Endodermal cell (in vitro differentiated cells): ENCODE measurements around the gene CCDC73. TPM values are rescaled to one million over a fixed set of nuclear protein-coding genes. Genes with fewer than 3 reads are reported as not detected.

ENCODE experiments used
- DNase-seq: peaks from one replicate; pipeline ENCODE4 v3.0.0-alpha.2; 2017
- H3K27ac ChIP-seq: 2 replicates; pipeline ENCODE4 v1.5.1; 2013; ENCODE audit warnings: mild to moderate bottlenecking, low read depth, low read length, moderate library complexity
- H3K27me3 ChIP-seq: 2 replicates; pipeline ENCODE4 v1.6.1; 2013; ENCODE audit warnings: mild to moderate bottlenecking, low read length, moderate library complexity; ENCODE audit not compliant: insufficient read depth, control insufficient read depth, poor library complexity, severe bottlenecking
- H3K36me3 ChIP-seq: 2 replicates; pipeline ENCODE4 v1.7.0; 2013; ENCODE audit warnings: mild to moderate bottlenecking, low read length, moderate library complexity; ENCODE audit not compliant: control insufficient read depth, insufficient read depth
- H3K4me1 ChIP-seq: one replicate; pipeline ENCODE4 v1.7.0; 2013; ENCODE audit warnings: low read length; ENCODE audit not compliant: control insufficient read depth, insufficient read depth
- H3K4me3 ChIP-seq: 2 replicates; pipeline ENCODE4 v1.5.1; 2013; ENCODE audit warnings: mild to moderate bottlenecking, low read length, moderate library complexity
- H3K9ac ChIP-seq: 2 replicates; pipeline ENCODE4 v1.6.1; 2013; ENCODE audit warnings: mild to moderate bottlenecking, low read length, moderate library complexity; ENCODE audit not compliant: poor library complexity, severe bottlenecking; ENCODE audit errors: extremely low read depth
- H3K9me3 ChIP-seq: 2 replicates; pipeline ENCODE4 v1.6.1; 2013; ENCODE audit warnings: mild to moderate bottlenecking, low read length, moderate library complexity; ENCODE audit not compliant: control insufficient read depth
- H3K27ac Mint-ChIP-seq: 2 replicates; pipeline ENCODE4 v1.8.0; 2020; ENCODE audit warnings: mixed read lengths
- H3K27me3 Mint-ChIP-seq: 2 replicates; pipeline ENCODE4 v1.8.0; 2021; ENCODE audit warnings: mild to moderate bottlenecking, mixed read lengths; ENCODE audit not compliant: insufficient read depth
- H3K36me3 Mint-ChIP-seq: 2 replicates; pipeline ENCODE4 v1.8.0; 2020; ENCODE audit warnings: low read depth, mixed read lengths
- H3K4me1 Mint-ChIP-seq: 2 replicates; pipeline ENCODE4 v1.8.0; 2020; ENCODE audit warnings: mixed read lengths
- H3K4me3 Mint-ChIP-seq: 2 replicates; pipeline ENCODE4 v1.8.0; 2020; ENCODE audit warnings: mild to moderate bottlenecking, moderate library complexity, mixed read lengths
- H3K9me3 Mint-ChIP-seq: 2 replicates; pipeline ENCODE4 v1.8.0; 2020; ENCODE audit warnings: mild to moderate bottlenecking, mixed read lengths
- WGBS, 2 experiments: methylation state at CpG; one replicate each; pipeline versions ENCODE4 v1.1.5 to v1.1.7; 2013; ENCODE audit warnings: missing lambda C conversion rate in 2 of 2, mixed read lengths in 1 of 2; ENCODE audit not compliant: insufficient coverage in 1 of 2, insufficient read length in 1 of 2; 5-methylcytosine and 5-hydroxymethylcytosine counted together
- total RNA-seq, 2 donors: library from RNA; stranded (reverse); fragmentation: NEBNext Ultra II Directional in 1 of 2; extraction: Animal tissue kit (Norgen Biotek cat#: 25700) in 1 of 2; gene quantifications; 2 replicates in 1 of 2; 3 replicates in 1 of 2; pipeline ENCODE4 v1.2.1, GENCODE V29; 2021
- TF ChIP-seq, protein P1 (sequence below): fragments of 200-600 bp; sonication (generic); conservative IDR thresholded peaks from 2 replicates; pipeline ENCODE4 v1.5.0; 2021; ENCODE audit warnings: antibody characterized with exemption, mild to moderate bottlenecking

Gene CCDC73
- total RNA-seq, 2 donors from 2014 or later = not detected

DNA sequence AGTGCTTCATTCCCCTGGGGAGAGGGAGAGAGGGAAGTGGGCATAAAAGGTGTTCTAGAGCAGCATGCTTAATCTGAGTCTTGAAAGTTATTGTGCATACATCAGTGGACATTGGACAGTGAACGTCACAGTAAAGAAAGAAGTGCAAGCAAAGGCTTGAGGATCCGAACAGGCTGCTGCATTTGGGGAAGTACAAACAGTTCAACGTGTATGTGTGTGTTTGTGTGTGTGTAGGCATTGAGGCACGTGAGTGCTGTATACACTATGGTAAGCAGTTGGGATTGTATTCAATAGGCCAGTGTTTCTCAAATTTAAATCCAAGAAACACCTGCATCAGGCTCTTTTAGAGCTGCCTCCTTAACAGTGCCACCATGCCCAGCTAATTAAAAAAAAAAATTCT is 221.2 kb downstream of the CCDC73 start:
- Histone ChIP-seq H3K9ac (no peak overlapping the region), H3K9me3 (no peaks in the 10 kb centered on the region), H3K4me1 (no peaks in the 10 kb centered on the region), H3K36me3 (no peaks in the 10 kb centered on the region), H3K27me3 (no peaks in the 10 kb centered on the region), H3K27ac (no peak overlapping the region), H3K4me3 (no peak overlapping the region)
- no peak overlapping the region for H3K27ac Mint-ChIP-seq
- no peak overlapping the region for H3K4me3 Mint-ChIP-seq
- TF ChIP-seq, protein P1, sequence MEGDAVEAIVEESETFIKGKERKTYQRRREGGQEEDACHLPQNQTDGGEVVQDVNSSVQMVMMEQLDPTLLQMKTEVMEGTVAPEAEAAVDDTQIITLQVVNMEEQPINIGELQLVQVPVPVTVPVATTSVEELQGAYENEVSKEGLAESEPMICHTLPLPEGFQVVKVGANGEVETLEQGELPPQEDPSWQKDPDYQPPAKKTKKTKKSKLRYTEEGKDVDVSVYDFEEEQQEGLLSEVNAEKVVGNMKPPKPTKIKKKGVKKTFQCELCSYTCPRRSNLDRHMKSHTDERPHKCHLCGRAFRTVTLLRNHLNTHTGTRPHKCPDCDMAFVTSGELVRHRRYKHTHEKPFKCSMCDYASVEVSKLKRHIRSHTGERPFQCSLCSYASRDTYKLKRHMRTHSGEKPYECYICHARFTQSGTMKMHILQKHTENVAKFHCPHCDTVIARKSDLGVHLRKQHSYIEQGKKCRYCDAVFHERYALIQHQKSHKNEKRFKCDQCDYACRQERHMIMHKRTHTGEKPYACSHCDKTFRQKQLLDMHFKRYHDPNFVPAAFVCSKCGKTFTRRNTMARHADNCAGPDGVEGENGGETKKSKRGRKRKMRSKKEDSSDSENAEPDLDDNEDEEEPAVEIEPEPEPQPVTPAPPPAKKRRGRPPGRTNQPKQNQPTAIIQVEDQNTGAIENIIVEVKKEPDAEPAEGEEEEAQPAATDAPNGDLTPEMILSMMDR = no peak
- 81 to 89% methylated on average over 2 to 4 of the region's 4 CpGs for WGBS, 2 experiments
- H3K36me3 Mint-ChIP-seq = no peaks in the 10 kb centered on the region
- peaks cover 7% of the 10 kb centered on the region for H3K4me1 Mint-ChIP-seq
- peaks cover 2% of the 10 kb centered on the region for H3K9me3 Mint-ChIP-seq
- DNase-seq = no peak
- H3K27me3 Mint-ChIP-seq = peaks cover 6% of the 10 kb centered on the region

GRCh38 chr11:32571039-32571438 is 223.4 kb downstream of the CCDC73 start:
- 64 to 76% methylated on average over 4 to 10 of the region's 10 CpGs for WGBS, 2 experiments
- Histone ChIP-seq H3K27ac (no peak overlapping the region), H3K4me3 (no peak overlapping the region), H3K9ac (no peak overlapping the region), H3K9me3 (no peaks in the 10 kb centered on the region), H3K36me3 (no peaks in the 10 kb centered on the region), H3K4me1 (no peaks in the 10 kb centered on the region), H3K27me3 (no peaks in the 10 kb centered on the region)
- peak; percentile 67 for DNase-seq
- Mint-ChIP-seq H3K36me3 (no peaks in the 10 kb centered on the region), H3K9me3 (peaks cover 2% of the 10 kb centered on the region), H3K27ac (peak overlapping the region; percentile 33), H3K4me3 (no peak overlapping the region), H3K4me1 (peaks cover 7% of the 10 kb centered on the region), H3K27me3 (peaks cover 6% of the 10 kb centered on the region)
- TF ChIP-seq, protein P1 = peak; percentile 64

DNA sequence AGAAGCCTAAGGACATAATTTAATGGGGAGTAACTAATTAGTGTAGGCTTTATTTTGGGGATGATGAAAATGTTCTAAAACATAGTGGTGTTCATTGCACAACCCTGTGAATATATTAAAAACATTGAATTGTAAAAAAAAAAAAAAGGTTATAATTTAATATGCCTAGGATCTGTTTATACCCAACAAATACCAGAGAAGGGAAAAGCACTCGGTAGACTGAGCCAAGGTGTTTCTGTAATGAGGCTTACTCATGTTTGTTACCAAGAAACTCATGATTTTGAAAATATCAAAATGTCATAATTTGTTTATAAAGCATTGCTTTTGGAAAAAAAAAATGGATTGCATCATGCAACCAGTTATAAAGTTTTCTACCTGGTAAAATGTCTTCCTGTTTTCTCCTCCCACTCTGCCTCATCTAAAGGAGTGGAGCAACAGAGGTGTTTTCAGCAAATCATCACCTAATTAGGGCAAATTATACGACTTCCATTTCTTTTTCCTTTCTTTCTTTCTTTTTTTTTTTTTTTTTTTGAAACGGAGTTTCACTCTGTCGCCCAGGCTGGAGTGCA is 225.1 kb downstream of the CCDC73 start:
- H3K27me3 ChIP-seq = no peaks in the 10 kb centered on the region
- no peak for DNase-seq
- no peaks in the 10 kb centered on the region for H3K36me3 ChIP-seq
- WGBS, 2 experiments = 78% methylated on average over 3 of the region's 4 CpGs; no CpG with 5 or more reads in 1 of the 2 experiments
- H3K4me1 ChIP-seq = no peaks in the 10 kb centered on the region
- H3K4me3 ChIP-seq = no peak overlapping the region
- Mint-ChIP-seq H3K27me3 (peaks cover 6% of the 10 kb centered on the region), H3K9me3 (peaks cover 2% of the 10 kb centered on the region), H3K4me1 (peaks cover 7% of the 10 kb centered on the region), H3K36me3 (no peaks in the 10 kb centered on the region), H3K4me3 (no peak overlapping the region), H3K27ac (no peak overlapping the region)
- no peaks in the 10 kb centered on the region for H3K9me3 ChIP-seq
- H3K9ac ChIP-seq = no peak overlapping the region
- H3K27ac ChIP-seq = no peak overlapping the region
- TF ChIP-seq, protein P1 = no peak
